ENCODE data around the gene CFAP100. TPM values are rescaled to one million over a fixed set of nuclear protein-coding genes. Genes with fewer than 3 reads are reported as not detected.

CFAP100 gene
- total and polyA plus RNA-seq, 10 donors = not detected

DNA sequence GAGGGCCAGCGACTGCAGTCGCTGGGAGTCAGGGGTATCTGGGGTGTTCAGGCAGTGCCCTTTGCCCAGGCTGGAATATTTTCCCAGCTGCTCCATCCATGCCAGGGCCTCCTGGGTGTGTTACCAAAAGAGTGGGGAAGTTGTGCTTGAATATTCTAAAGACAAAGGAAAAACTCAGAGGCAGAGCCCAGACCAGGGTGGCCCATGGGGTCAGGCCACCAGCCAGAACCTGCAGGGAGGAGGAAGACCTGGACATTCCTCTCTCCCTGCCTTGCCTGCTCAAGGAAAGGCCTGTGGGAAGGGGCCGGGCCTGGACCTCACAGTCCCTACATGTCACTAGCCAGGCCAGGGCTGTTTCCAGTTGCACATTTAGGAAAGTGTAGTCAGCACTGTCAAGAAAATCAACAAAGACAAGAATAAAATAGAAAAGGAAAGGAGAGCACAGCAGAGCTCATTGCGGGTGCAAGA, 21.5 kb upstream of the CFAP100 start:
- H3K4me1 ChIP-seq = no peaks in the 10 kb centered on the region
- no peak overlapping the region for H3K4me3 ChIP-seq
- no peaks in the 10 kb centered on the region for H3K36me3 ChIP-seq
- no peaks in the 10 kb centered on the region for H3K9me3 ChIP-seq
- DNase-seq = peak; percentile 49
- intact Hi-C loops (cut with DNase I; ENCODE audit: low total_unique reads) = no loop called here
- H3K27ac ChIP-seq = no peak overlapping the region
- H3K27me3 ChIP-seq (replicated peaks in 1 of 7) = no peaks in the 10 kb centered on the region
- TF ChIP-seq POLR2A (IDR thresholded peaks at IDR 0.05) = no peak
- TF ChIP-seq, protein P1, sequence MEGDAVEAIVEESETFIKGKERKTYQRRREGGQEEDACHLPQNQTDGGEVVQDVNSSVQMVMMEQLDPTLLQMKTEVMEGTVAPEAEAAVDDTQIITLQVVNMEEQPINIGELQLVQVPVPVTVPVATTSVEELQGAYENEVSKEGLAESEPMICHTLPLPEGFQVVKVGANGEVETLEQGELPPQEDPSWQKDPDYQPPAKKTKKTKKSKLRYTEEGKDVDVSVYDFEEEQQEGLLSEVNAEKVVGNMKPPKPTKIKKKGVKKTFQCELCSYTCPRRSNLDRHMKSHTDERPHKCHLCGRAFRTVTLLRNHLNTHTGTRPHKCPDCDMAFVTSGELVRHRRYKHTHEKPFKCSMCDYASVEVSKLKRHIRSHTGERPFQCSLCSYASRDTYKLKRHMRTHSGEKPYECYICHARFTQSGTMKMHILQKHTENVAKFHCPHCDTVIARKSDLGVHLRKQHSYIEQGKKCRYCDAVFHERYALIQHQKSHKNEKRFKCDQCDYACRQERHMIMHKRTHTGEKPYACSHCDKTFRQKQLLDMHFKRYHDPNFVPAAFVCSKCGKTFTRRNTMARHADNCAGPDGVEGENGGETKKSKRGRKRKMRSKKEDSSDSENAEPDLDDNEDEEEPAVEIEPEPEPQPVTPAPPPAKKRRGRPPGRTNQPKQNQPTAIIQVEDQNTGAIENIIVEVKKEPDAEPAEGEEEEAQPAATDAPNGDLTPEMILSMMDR (IDR thresholded peaks at IDR 0.05 in 8 of 11, conservative IDR thresholded peaks at IDR 0.05 in 3 of 11) = no peak
- no peak for TF ChIP-seq POLR2AphosphoS5 (IDR thresholded peaks at IDR 0.05)
- WGBS, 5 donors = 86 to 99% (median 94%) methylated on average over 4 of the region's 4 CpGs

DNA sequence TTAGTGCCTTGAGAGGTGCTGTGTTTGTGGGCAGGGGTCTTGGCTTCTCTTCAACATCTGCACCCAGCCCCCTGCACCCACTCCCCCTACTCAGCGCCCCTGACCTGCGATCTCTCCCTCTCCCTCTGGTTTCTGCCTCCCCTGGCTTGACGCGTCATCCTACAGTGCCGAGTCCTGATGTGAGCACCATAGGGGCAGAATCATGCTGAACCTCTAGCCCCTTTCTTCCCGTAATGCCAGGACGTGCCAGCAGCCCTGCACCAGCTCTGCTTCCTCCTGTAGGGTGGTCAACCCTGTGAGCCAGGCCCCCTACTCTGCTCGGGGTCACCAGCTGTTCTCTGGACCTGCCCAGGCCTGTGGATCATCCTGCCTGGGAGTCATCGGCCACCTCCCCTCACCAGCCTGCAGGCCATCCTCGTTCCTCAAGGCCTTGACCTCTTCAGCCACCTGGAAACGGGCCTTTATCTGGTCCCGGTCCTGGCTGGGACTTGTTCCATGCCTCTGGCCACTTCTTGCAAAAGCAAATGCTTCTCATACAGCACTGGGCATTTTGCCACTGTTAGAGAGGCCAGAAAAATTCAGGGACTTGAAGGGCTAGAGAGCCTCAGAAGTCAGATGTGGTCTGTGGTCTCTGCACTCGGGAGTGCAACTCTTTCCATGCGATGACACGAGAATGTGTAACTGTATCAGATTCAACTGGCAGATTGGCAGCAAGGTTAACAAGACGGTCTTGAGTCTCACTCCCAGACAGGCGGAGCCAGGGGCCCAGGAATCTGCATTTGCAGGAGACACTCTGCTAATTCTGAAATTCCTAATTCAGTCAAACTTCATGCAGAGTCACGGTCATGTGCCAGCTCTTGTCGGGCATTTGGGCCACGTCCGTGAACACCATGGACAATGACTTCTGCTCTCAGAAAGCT, 20.8 kb upstream of the CFAP100 start:
- Histone ChIP-seq H3K27ac (no peak overlapping the region), H3K36me3 (no peaks in the 10 kb centered on the region), H3K4me3 (no peak overlapping the region), H3K27me3 (replicated peaks in 1 of 7) (no peaks in the 10 kb centered on the region), H3K4me1 (no peaks in the 10 kb centered on the region), H3K9me3 (no peaks in the 10 kb centered on the region)
- DNase-seq = peak; percentile 58
- TF ChIP-seq POLR2A (IDR thresholded peaks at IDR 0.05) (no peak), POLR2AphosphoS5 (IDR thresholded peaks at IDR 0.05) (no peak)
- TF ChIP-seq, protein P1 (IDR thresholded peaks at IDR 0.05 in 8 of 11, conservative IDR thresholded peaks at IDR 0.05 in 3 of 11) = no peak
- WGBS, 5 donors = 76 to 88% (median 81%) methylated on average over 20 to 21 of the region's 21 CpGs
- intact Hi-C loops (cut with DNase I; ENCODE audit: low total_unique reads) = no loop called here

DNA sequence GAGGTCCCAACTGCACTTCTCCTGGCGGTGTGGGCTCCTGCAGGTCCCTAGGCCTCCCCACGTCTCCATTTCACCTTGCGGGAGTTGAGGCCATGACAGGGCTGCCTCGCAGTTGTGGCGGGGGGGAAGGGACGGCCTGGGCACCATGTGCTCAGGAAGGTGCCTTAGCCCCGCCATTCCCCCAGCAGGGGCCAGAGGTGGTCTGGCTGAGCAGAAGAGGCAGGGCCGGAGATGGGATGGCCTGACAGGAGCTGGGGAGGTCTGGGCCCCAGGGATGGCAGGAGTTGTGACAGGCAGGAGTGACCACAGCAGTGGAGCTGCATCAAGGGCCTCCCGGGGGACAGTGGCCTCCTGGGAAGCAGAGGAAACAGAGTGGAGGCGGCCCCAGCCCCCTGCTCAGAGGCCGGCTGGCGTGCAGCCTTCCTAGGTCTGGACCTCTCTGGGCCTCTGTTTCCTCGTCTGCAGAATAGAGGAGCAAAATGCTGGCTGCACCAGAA, 18.8 kb upstream of the CFAP100 start:
- H3K9me3 ChIP-seq = no peaks in the 10 kb centered on the region
- 85 to 93% (median 90%) methylated on average over 6 to 13 of the region's 13 CpGs for WGBS, 5 donors
- intact Hi-C loops (cut with DNase I; ENCODE audit: low total_unique reads) = no loop called here
- peaks cover 0 to 13% (median 5%) of the 10 kb centered on the region in 7 donors for H3K27me3 ChIP-seq (replicated peaks in 1 of 7)
- H3K4me3 ChIP-seq = no peak overlapping the region
- H3K27ac ChIP-seq = no peak overlapping the region
- H3K4me1 ChIP-seq = no peaks in the 10 kb centered on the region
- peak; percentile 66 for DNase-seq
- TF ChIP-seq POLR2A (IDR thresholded peaks at IDR 0.05) (no peak), POLR2AphosphoS5 (IDR thresholded peaks at IDR 0.05) (no peak)
- TF ChIP-seq, protein P1 (IDR thresholded peaks at IDR 0.05 in 8 of 11, conservative IDR thresholded peaks at IDR 0.05 in 3 of 11) = no peak
- no peaks in the 10 kb centered on the region for H3K36me3 ChIP-seq

DNA sequence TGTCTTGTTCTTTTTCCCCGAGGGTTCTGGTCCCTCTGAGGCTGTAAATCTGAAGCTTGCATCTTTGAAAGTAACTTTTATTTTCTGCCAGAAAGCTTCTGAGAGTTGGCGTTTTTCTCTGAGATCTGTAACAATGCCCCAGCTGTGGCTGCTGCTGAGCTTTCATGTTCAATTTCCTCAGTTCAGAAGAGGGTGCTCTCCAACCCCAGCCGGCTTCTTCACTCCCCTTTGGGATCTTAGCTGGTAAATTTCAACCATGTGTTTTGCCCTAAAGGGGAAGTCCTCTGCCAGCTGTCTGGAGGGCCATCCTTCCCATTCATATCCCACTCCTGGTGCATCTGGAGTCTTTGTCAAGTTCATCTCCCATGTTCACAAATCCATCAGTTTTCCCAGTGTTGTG, 18.3 kb upstream of the CFAP100 start:
- WGBS, 5 donors = 26 to 39% (median 38%) methylated on average over 3 of the region's 3 CpGs
- H3K27ac ChIP-seq = no peak overlapping the region
- intact Hi-C loops (cut with DNase I; ENCODE audit: low total_unique reads) = no loop called here

More for the DNA sequence above, 18.3 kb upstream of the CFAP100 start:
- Histone ChIP-seq H3K9me3 (no peaks in the 10 kb centered on the region), H3K36me3 (no peaks in the 10 kb centered on the region), H3K27me3 (replicated peaks in 1 of 7) (peaks cover 0 to 17% (median 5%) of the 10 kb centered on the region in 7 donors), H3K4me1 (no peaks in the 10 kb centered on the region), H3K4me3 (no peak overlapping the region)
- TF ChIP-seq POLR2A (IDR thresholded peaks at IDR 0.05) (no peak), POLR2AphosphoS5 (IDR thresholded peaks at IDR 0.05) (no peak)
- TF ChIP-seq, protein P1 (IDR thresholded peaks at IDR 0.05 in 8 of 11, conservative IDR thresholded peaks at IDR 0.05 in 3 of 11) = no peak
- no peak for DNase-seq
